Ammon's horn (tissue), 1 donor: Measurements from ENCODE around the gene PPP2R2D.
"Not testable (repeated sequence)": the region's sequence is repeated elsewhere in the genome, so short reads cannot be mapped to it uniquely, and the experiment has no call there.

Experiments used
- DNase-seq: peaks from one replicate; pipeline ENCODE4 v3.0.0-alpha.2; 2016; ENCODE audit warnings: low spot score

The PPP2R2D gene

GRCh38 chr10:131908151-131908550 lies 7.3 kb downstream of the PPP2R2D start:
- no peak for DNase-seq

GRCh38 chr10:131909014-131909808 lies 8.4 kb downstream of the PPP2R2D start:
- DNase-seq = no peak

GRCh38 chr10:131909929-131910328 lies 9.1 kb downstream of the PPP2R2D start:
- DNase-seq = no peak

- no peak for DNase-seq
Observed at GRCh38 chr10:131910663-131911314, 10.0 kb downstream of the PPP2R2D start.

- no peak for DNase-seq
Observed at GRCh38 chr10:131911451-131911850, 10.6 kb downstream of the PPP2R2D start.

- no peak for DNase-seq
Observed at GRCh38 chr10:131912620-131913019, 11.8 kb downstream of the PPP2R2D start.

GRCh38 chr10:131915484-131915883 lies 14.7 kb downstream of the PPP2R2D start:
- DNase-seq = no peak

GRCh38 chr10:131915990-131916766 lies 15.4 kb downstream of the PPP2R2D start:
- DNase-seq = no peak

GRCh38 chr10:131916767-131917160 lies 16.0 kb downstream of the PPP2R2D start:
- DNase-seq = not testable (repeated sequence)

GRCh38 chr10:131917496-131917895 lies 16.7 kb downstream of the PPP2R2D start:
- not testable (repeated sequence) for DNase-seq

GRCh38 chr10:131919461-131919860 lies 18.7 kb downstream of the PPP2R2D start:
- not testable (repeated sequence) for DNase-seq

GRCh38 chr10:131920151-131920550 lies 19.3 kb downstream of the PPP2R2D start:
- no peak for DNase-seq

- DNase-seq = no peak
Observed at GRCh38 chr10:131920693-131921092, 19.9 kb downstream of the PPP2R2D start.

- peak; percentile 66 for DNase-seq
Observed at GRCh38 chr10:131921184-131921583, 20.4 kb downstream of the PPP2R2D start.

- no peak for DNase-seq
Observed at GRCh38 chr10:131923038-131923756, 22.4 kb downstream of the PPP2R2D start.

- DNase-seq = no peak
Observed at GRCh38 chr10:131925011-131925649, 24.3 kb downstream of the PPP2R2D start.

- DNase-seq = no peak
Observed at GRCh38 chr10:131925716-131926115, 24.9 kb downstream of the PPP2R2D start.

GRCh38 chr10:131926253-131926652 lies 25.4 kb downstream of the PPP2R2D start:
- no peak for DNase-seq

- no peak for DNase-seq
Observed at GRCh38 chr10:131926743-131927595, 26.2 kb downstream of the PPP2R2D start.

GRCh38 chr10:131928248-131929095 lies 27.7 kb downstream of the PPP2R2D start:
- no peak for DNase-seq
